ENCODE results near the gene SAMSN1. TPM values are rescaled to one million over a fixed set of nuclear protein-coding genes. Genes with fewer than 3 reads are reported as not detected.

SAMSN1 gene
- polyA plus RNA-seq, 1 donor: 2.9 TPM

Other genes starting within 250 kb of the SAMSN1 start
- 21.5 TPM for gene HSPA13, start 163.2 kb downstream of the SAMSN1 start, polyA plus RNA-seq (ENCODE audit: insufficient read length)